Activated B cell treated with CpG ODN at 0.5 μM for 24 hours (primary cell): ENCODE results near the gene PKN3. TPM values are rescaled to one million over a fixed set of nuclear protein-coding genes. Genes with fewer than 3 reads are reported as not detected.

Experiments
- ATAC-seq: fragments of 200-7000 bp; cut with Tn5 transposase; one replicate; pipeline ENCODE4 v1.10.0; 2021; ENCODE audit warnings: low read depth, mild to moderate bottlenecking, moderate library complexity
- CTCF ChIA-PET: fragments of 350-600 bp; sonication (Branson Sonifier 250); formaldehyde crosslinking; loops from one replicate; lab custom pipeline; 2021; ENCODE audit warnings: antibody characterized with exemption; lab: Charles Lee
- POLR2A ChIA-PET: fragments of 350-600 bp; sonication (Branson Sonifier 250); formaldehyde crosslinking; loops from one replicate; lab custom pipeline; 2021; ENCODE audit warnings: antibody characterized with exemption; lab: Charles Lee
- DNase-seq: peaks from one replicate; pipeline ENCODE4 v3.0.0; 2022
- H3K27ac Mint-ChIP-seq: one replicate; pipeline ENCODE4 v1.8.0; 2020; ENCODE audit warnings: mixed read lengths
- H3K27me3 Mint-ChIP-seq: one replicate; pipeline ENCODE4 v1.8.0; 2021; ENCODE audit warnings: mixed read lengths
- H3K36me3 Mint-ChIP-seq: one replicate; pipeline ENCODE4 v1.8.0; 2021; ENCODE audit warnings: low read depth, mixed read lengths
- H3K4me1 Mint-ChIP-seq: one replicate; pipeline ENCODE4 v1.8.0; 2021; ENCODE audit warnings: mixed read lengths
- H3K4me3 Mint-ChIP-seq: one replicate; pipeline ENCODE4 v1.8.0; 2020; ENCODE audit warnings: mild to moderate bottlenecking, mixed read lengths
- H3K9me3 Mint-ChIP-seq: one replicate; pipeline ENCODE4 v1.8.0; 2020; ENCODE audit warnings: mixed read lengths
- CTCF ChIP-seq: fragments of 200-600 bp; IDR thresholded peaks from one replicate; pipeline ENCODE4 v1.8.0; 2022; ENCODE audit warnings: antibody characterized with exemption, mild to moderate bottlenecking
- intact Hi-C: fragments of 100-400 bp; cut with micrococcal nuclease; formaldehyde crosslinking; loops from one replicate; pipeline ENCODE4 v1.15.1; 2024
- total RNA-seq: library from RNA; stranded (reverse); gene quantifications from 2 replicates; pipeline ENCODE4 v1.2.3, GENCODE V29; 2022

PKN3 gene
- total RNA-seq, 1 donor from 2014 or later = 17.4 TPM

- CTCF ChIA-PET = no interaction called here
- POLR2A ChIA-PET = interaction anchor here (0.5 kb wide), 1 partner anchor 395 kb away, joined by 6 read pairs; no protein-coding TSS in a partner anchor
- no peaks in the 10 kb centered on the region for H3K27me3 Mint-ChIP-seq
- DNase-seq (no peak), ATAC-seq (no peak)
- H3K4me3 Mint-ChIP-seq = no peak overlapping the region
- no peak for TF ChIP-seq CTCF
- no peaks in the 10 kb centered on the region for H3K4me1 Mint-ChIP-seq
- H3K36me3 Mint-ChIP-seq = peaks cover 26% of the 10 kb centered on the region
- no peaks in the 10 kb centered on the region for H3K9me3 Mint-ChIP-seq
- intact Hi-C loops = no loop called here
- H3K27ac Mint-ChIP-seq = no peak overlapping the region
Measured at GRCh38 chr9:128747241-128747640, 44.9 kb downstream of the PKN3 start.

- Mint-ChIP-seq H3K4me1 (no peaks in the 10 kb centered on the region), H3K27ac (no peak overlapping the region), H3K9me3 (no peaks in the 10 kb centered on the region), H3K4me3 (no peak overlapping the region), H3K27me3 (no peaks in the 10 kb centered on the region), H3K36me3 (peaks cover 35% of the 10 kb centered on the region)
- POLR2A ChIA-PET = no interaction called here
- no peak for TF ChIP-seq CTCF
- CTCF ChIA-PET = no interaction called here
- intact Hi-C loops = no loop called here
- DNase-seq (no peak), ATAC-seq (no peak)
Measured at GRCh38 chr9:128750926-128751595, 48.8 kb downstream of the PKN3 start.

- H3K4me1 Mint-ChIP-seq = no peaks in the 10 kb centered on the region
- no peak for ATAC-seq
- TF ChIP-seq CTCF = no peak
- H3K36me3 Mint-ChIP-seq = peaks cover 30% of the 10 kb centered on the region
- CTCF ChIA-PET = no interaction called here
- H3K9me3 Mint-ChIP-seq = no peaks in the 10 kb centered on the region
- POLR2A ChIA-PET = no interaction called here
- H3K27me3 Mint-ChIP-seq = no peaks in the 10 kb centered on the region
- intact Hi-C loops = no loop called here
- no peak for DNase-seq
- no peak overlapping the region for H3K27ac Mint-ChIP-seq
- H3K4me3 Mint-ChIP-seq = no peak overlapping the region
Measured at GRCh38 chr9:128753627-128754026, 51.3 kb downstream of the PKN3 start.

- TF ChIP-seq CTCF = no peak
- ATAC-seq = no peak
- no peak for DNase-seq
- H3K27me3 Mint-ChIP-seq = no peaks in the 10 kb centered on the region
- H3K9me3 Mint-ChIP-seq = no peaks in the 10 kb centered on the region
- POLR2A ChIA-PET = no interaction called here
- H3K4me1 Mint-ChIP-seq = no peaks in the 10 kb centered on the region
- H3K27ac Mint-ChIP-seq = no peak overlapping the region
- intact Hi-C loops = no loop called here
- CTCF ChIA-PET = no interaction called here
- peaks cover 9% of the 10 kb centered on the region for H3K36me3 Mint-ChIP-seq
- no peak overlapping the region for H3K4me3 Mint-ChIP-seq
Measured at GRCh38 chr9:128757602-128758001, 55.3 kb downstream of the PKN3 start.

GRCh38 chr9:128762671-128763449, 60.6 kb downstream of the PKN3 start:
- intact Hi-C loops = no loop called here
- H3K36me3 Mint-ChIP-seq = peaks cover 9% of the 10 kb centered on the region
- no peak overlapping the region for H3K27ac Mint-ChIP-seq
- no peak overlapping the region for H3K4me3 Mint-ChIP-seq
- no peak for TF ChIP-seq CTCF
- CTCF ChIA-PET = no interaction called here
- DNase-seq = no peak
- H3K4me1 Mint-ChIP-seq = peaks cover 2% of the 10 kb centered on the region
- POLR2A ChIA-PET = interaction anchor here (0.8 kb wide), 1 partner anchor 12 kb away, joined by 4 read pairs; no protein-coding TSS in a partner anchor
- no peak for ATAC-seq
- H3K9me3 Mint-ChIP-seq = no peaks in the 10 kb centered on the region
- no peaks in the 10 kb centered on the region for H3K27me3 Mint-ChIP-seq
